SHP77 (cell line): ENCODE results near the gene LANCL3.
A peak's percentile ranks its signal among the peaks of the same experiment; 100 is the strongest.

Experiments used
- DNase-seq, 2 experiments: peaks; one replicate each; lab custom pipeline; 2025; lab: John Stamatoyannopoulos, UW

LANCL3 gene

DNA sequence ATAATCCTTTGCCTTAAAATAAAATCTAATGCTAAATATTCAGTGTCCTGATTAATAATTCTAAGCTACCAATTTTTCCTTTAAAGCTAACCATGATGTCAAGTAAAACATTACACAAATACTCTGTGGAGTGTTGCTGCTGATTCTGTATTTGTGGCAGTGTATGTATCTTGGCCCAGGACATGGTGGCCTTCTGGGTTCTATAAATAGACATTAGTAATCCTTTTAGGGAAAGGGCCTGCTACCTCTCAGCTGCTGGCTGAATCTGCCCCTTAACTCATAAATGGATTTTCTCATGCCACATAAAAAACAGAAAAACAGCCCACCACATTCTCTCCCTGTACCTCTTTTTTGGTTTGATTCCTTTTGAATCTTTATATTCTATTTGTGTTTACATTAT is 113.0 kb downstream of the LANCL3 start:
- peak in 1 of 2 experiments; percentile 6 for DNase-seq

DNA sequence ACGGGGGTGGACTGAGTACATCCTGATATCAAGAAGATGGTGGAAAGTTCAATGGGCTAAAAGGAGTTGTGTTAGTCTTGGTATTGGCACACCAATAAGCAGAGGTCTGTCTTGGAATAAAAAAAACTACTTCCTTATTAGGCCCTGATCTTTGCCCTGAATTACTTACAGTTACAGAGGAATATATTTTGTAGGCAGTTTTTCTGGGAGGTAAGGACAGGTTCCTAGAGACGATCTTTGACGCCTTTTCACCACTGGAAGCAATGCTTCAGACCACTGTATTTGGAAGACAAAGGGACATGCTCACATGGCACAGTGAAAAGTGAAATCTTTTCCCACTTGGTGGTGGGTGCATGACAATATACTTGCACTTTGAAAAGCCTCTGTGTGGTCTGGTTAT is 113.5 kb downstream of the LANCL3 start:
- DNase-seq = peak in 1 of 2 experiments; percentile 2

DNA sequence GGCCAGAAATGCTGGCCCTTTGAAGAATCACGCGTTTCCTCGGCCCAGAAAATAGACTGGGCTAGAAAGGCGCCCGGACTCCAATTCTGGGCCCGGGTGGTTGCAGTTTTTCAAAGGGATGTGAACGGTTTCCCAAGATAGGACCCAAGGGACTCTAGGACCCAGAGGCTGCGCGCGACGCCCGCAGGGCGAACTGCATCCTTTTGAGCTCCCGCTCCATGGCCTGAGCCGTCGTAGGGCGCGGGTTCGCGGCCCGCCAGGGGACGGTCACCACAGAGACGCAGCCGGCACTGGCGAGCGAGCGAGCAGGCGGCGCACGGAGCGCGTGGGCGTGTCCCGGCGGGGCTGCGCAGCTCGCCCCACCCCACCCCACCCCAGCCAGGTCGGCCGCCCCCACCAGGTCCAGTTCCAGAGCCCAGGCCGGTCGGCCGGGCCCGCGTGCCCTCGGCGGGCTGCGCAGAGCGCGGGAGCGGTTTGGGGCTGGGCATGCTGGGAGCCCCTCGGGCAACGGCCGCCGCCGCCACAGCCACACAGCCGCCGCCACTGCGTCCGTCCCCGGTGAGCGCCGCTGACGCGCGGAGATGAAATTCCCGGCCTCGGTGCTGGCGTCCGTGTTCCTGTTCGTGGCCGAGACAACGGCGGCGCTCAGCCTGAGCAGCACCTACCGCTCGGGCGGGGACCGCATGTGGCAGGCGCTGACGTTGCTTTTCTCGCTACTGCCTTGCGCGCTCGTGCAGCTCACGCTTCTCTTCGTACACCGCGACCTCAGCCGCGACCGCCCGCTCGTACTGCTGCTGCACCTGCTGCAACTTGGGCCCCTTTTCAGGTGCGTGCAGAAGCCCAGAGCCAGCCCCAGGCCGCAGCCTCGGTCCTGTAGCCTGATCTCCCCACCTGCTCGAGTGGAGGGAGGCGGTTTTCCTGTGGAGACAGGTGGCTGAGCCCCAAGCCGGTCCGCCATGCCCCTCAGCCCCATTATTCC is 114.2 kb downstream of the LANCL3 start, which contains the start of gene XK:
XK (plus strand) TSS at position 411 of the 979 bp plus-strand sequence; CDS start at position 582, 171 bp downstream.
- DNase-seq = peak; percentile 49 to 50

DNA sequence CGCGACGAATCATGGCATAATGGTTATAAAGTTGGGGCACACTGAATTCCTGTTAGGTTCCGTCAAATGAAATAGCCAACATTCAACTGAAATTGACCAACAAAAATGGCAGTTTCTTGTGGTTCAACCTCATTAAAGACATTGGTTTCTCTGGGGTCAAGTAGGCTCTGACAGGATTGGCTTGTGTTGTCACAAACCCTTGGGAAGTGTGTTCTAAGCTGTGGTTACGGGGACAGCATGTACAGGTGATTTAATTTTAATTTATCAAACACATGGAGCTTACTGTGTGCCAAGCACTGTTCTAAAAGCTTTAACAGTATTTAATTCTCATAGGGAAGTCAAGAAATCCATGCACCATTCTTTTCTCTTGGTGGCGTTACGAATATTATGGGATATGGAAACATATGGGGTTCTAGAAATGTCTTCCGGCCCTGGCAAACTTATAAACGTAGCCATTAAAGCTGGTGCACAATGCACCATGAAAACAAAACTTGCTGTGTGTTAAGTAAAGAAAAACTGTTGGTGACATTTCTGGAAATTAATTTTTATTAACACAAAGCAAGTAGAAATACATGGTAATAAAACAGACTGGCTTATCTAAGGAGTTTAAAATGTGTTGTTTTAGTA is 115.0 kb downstream of the LANCL3 start:
- peak; percentile 2 to 24 for DNase-seq

DNA sequence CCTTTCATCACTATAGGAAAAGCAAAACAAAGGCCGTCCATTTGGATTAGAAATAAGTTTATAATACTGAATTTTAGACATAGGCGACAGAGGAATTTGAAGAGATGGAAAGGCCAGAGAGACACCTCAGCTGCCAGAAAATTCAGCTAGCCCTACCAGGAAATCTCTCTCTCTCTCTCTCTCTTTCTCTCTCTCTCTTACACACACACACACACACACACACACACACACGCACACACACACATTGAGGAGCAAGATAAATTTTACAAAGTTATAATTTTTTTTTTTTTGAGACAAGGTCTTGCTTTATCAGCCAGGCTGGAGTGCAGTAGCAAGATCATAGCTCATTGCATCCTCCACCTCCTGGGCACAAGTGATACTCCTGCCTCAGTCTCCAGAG is 115.5 kb downstream of the LANCL3 start:
- DNase-seq = no peak

DNA sequence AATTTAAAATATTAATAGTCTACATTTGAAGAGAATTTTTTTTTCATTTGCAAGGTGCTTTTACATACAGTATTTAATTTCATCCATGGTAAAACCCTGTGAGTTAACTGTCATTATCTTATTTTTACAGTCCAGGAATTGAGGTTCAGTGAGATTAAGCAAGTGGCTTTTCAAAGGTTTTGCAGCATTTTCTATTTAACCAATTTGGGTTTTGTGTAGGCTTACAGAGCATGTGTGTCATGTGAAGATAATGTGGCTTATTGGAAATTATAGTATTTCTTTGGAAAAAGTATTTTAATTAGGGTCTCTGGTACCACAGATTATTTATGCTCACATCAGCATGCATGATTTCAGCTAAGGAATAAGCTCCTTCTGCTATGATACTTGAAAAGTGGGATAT is 118.7 kb downstream of the LANCL3 start:
- no peak for DNase-seq

DNA sequence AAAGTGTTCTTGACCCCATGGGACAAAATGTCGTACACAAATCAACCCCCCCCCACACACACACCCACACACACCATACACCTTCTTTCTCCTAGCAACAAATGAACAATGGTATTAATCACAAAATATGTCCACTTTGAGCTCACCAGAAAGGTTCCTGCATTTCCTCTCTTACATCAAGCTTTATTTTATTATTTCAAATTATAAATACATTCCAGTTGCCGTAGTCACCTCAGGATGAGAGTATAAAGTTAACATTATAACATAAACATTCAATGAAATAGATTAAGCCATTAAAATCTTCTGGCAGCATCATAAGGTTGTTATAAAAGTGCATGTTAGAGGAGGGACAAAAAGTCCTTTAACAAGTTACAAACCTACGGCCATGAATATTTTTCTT is 121.5 kb downstream of the LANCL3 start:
- no peak for DNase-seq

DNA sequence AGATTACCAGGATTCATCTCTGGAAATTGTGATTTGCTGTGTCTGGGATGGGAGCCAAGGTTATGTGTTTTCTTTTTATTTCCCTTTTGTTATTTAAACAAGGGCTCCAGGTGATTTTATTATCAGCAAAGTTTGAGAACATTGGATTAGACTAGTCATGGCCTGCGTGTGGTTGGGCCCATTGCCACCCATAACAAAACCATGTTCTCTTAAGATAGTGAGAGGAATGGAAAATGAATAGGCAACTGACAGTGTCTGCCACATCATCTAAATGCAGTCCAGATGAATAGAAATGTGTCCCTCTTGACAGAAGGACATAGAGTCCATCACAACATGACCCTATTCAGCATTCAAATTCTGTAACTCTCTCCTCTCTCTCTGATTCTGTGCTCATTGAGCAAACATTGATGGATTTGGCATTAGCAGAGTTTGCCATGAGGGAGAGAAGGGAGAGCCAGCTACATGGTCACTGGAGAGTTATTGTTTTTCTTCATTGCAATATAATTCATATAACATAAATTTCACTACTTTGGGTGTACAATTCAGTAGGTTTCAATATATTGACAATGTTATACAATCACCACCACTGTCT is 125.8 kb downstream of the LANCL3 start:
- DNase-seq = no peak

DNA sequence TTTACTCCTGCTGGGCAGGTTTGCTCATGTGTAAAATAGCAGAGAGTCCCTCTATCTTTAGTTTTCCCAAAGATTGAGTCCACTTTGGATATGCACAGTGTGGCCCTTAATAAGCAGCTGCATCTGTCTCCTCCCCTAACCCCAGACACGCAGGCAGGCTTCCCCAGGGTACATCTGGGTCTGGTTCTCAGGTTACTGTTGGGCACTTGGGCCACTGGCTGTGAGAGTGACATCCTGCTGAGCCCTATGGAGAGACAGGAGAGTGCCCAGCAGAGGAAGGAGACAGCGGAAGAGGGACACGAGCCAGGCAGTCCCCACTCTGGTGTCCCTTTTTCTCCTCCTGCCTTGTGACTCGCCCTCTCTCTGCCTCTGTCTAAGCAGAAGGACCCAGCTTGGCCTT is 130.1 kb downstream of the LANCL3 start:
- DNase-seq = no peak

DNA sequence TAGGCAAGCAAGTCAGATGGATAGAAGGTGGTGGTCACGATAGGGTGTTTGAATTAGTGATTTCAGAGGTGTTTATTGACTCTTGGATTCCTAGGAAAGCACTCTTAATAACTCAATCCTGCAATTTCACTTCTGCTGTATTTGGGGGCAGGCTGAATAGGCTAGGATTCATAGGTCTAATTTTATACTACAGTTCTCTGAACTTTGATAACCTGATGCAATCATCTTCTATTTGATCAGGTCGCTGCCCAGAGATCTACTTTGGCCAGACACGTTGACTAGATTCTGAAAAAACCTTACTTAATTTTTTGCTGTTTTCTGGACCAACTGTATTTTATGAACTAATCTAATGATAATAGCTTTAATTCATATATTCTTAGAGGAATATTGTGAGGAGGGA is 140.5 kb downstream of the LANCL3 start:
- no peak for DNase-seq

DNA sequence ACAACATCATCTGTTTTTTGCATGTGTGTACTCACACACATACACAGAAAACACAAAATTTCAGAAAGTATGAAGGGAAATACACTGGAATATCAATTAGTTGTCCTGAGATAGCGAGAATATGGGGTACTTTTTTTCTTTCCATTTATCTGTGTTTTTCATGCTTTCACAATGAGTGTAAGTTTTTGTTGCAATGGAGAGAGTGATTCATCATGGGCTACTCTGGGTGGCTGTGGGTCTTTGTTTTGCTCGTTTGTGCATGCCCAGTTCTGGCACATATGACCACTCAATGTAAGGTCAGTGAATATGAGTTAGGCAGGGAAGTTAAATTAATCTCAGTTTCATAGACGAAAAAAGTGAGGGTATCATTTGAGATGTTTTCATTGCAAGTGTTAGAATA is 141.0 kb downstream of the LANCL3 start:
- DNase-seq = no peak

DNA sequence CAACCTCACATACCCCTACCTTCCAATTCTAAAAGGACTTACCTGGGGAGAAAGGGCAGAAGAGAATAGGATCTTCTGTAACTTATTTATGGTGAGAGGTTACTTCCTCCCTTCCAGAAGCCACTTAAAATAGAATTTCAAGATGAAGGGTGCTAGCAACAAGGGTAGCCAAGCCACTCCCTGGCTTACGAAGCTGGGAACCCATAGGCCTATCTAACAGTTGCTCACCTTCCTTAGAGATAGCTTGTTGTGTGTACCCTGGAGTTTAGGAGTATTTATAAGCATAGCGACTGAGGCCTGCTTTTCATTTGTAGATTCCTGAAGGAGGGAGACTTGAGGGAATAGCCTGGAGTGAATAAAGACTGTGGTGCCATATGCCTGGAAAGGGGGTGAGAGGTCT is 143.0 kb downstream of the LANCL3 start:
- no peak for DNase-seq

DNA sequence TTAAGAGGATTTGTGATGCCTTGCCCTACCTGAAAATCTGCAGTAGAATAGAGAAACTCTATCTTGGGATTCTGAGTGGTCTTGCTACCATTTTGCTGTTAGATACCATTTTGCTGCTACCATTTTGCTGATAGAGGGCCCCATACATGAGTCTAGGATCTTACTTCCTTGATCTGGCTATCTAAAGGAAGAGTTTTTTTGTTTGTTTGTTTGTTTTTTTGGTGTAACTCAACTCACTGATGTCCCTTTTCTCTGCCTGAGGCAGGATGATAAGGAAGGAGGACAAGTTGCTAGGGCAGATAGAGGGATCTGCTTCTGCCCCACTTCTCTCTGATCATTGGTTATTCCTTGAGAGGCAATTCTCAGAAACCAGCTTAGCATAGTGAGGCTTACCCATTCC is 145.1 kb downstream of the LANCL3 start:
- DNase-seq = no peak

DNA sequence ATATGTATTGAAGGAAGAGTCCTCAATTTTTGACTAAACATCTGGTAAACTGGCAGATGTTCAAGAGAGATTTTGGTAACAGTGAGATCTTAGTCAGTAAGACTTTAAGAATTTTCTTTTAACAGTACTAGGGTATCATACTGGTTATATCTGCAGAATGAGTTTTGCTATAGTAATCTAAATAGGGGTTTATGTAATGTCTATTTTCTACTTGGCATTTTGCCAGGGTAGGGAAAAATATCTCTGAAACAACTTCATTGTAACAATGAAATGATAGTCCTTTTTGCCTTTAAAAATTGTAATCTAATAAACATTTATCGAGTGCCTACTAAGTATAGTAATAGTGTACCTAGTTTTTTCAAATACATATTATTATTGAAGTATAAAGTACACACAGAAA is 146.2 kb downstream of the LANCL3 start:
- DNase-seq = no peak

DNA sequence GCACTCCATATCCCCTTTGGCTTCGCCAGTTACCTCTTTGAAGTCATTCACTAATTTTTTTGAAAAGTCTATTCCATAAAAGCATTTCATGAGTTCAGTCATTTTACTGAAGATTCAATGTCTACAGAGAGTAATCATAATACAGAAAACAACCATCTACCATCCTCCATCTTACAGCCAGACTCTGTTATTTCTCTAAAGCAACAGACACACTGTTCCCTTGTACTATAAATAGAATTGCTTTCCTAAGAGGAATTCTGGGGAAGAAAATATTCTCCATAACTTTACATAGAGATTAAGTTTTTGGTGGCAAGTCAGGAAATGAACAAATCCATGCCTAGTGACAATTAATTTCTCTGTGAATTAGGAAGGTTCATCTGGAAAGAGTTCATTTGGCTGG is 151.1 kb downstream of the LANCL3 start:
- DNase-seq = no peak

DNA sequence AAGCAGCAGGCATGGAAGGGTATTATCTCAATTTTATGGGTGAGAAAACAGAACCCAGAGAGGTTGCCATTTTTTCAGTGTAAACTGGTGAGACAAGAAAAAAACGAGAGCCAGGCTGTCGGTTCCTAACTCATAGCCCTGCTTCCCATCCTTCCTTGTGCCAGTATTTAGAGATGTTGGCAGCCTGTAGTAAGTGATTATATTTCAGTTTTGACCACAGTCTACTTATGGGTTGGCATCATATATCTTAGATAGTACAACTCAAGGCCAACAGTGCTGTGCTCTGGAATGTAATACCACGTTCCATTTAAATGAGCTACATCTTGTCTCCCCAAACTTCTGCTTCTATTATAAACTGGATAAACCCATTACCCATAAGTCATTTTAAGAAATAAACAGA is 154.9 kb downstream of the LANCL3 start:
- DNase-seq = no peak
